ENCODE data around the gene LMNTD1. TPM values are rescaled to one million over a fixed set of nuclear protein-coding genes. Genes with fewer than 3 reads are reported as not detected.

LMNTD1 gene
- polyA plus RNA-seq, 1 donor from 2014 or later: not detected

DNA sequence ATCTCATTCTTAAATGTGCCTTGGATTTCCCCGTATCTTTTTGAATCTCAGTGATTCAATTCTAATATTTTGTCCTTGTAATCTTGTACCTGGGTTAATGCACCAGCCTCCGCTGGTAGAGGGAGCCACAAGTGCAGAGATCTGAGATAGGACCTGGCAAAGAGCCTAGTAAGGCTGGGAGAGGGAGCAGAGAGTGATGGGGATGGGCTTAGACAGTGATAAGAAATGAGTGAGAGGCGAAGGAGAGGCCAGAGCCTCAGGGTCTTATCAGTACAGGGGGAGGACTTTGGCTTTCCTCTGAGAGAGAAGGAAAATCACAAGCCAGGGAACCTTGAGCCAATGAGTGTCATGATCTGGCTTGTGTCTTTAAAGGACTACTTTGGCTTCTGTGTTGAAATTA is 30.5 kb upstream of the LMNTD1 start:
- H3K9ac ChIP-seq (ENCODE audit: low read length): no peak overlapping the region
- H3K9me2 ChIP-seq (ENCODE audit: insufficient read depth, low read length): no peaks in the 10 kb centered on the region
- H4K20me1 ChIP-seq (ENCODE audit: insufficient read depth): no peaks in the 10 kb centered on the region
- no peaks in the 10 kb centered on the region for H3K27me3 ChIP-seq (ENCODE audit: insufficient read depth, low read depth, low read length)
- no peak overlapping the region for H3K27ac ChIP-seq (ENCODE audit: low read length)
- H2AFZ ChIP-seq (ENCODE audit: low read depth, low read length): no peak overlapping the region
- H3F3A ChIP-seq (ENCODE audit: insufficient read depth, low read length, poor library complexity, severe bottlenecking): no peaks in the 10 kb centered on the region
- no peaks in the 10 kb centered on the region for H3K36me3 ChIP-seq (ENCODE audit: insufficient read depth, low read length)
- no peaks in the 10 kb centered on the region for H3K79me2 ChIP-seq (replicated peaks; ENCODE audit: insufficient read depth, low read length)
- H3K9me3 ChIP-seq (ENCODE audit: low read length): peaks cover 7% of the 10 kb centered on the region
- H3K4me3 ChIP-seq (ENCODE audit: low read length): no peak overlapping the region
- H3K4me2 ChIP-seq (ENCODE audit: low read length): no peak overlapping the region
- TF ChIP-seq EP300 (conservative IDR thresholded peaks at IDR 0.05; ENCODE audit: poor library complexity, severe bottlenecking): no peak
- TF ChIP-seq TAF1 (IDR thresholded peaks at IDR 0.05; ENCODE audit: low read depth): no peak
- no peak for TF ChIP-seq RAD21 (conservative IDR thresholded peaks at IDR 0.05)
- TF ChIP-seq MXI1 (conservative IDR thresholded peaks at IDR 0.05; ENCODE audit: poor library complexity, severe bottlenecking): no peak
- TF ChIP-seq EZH2 (IDR thresholded peaks at IDR 0.05; ENCODE audit: borderline replicate concordance, insufficient read depth, low read length, poor library complexity, severe bottlenecking): no peak
- TF ChIP-seq, protein P1, sequence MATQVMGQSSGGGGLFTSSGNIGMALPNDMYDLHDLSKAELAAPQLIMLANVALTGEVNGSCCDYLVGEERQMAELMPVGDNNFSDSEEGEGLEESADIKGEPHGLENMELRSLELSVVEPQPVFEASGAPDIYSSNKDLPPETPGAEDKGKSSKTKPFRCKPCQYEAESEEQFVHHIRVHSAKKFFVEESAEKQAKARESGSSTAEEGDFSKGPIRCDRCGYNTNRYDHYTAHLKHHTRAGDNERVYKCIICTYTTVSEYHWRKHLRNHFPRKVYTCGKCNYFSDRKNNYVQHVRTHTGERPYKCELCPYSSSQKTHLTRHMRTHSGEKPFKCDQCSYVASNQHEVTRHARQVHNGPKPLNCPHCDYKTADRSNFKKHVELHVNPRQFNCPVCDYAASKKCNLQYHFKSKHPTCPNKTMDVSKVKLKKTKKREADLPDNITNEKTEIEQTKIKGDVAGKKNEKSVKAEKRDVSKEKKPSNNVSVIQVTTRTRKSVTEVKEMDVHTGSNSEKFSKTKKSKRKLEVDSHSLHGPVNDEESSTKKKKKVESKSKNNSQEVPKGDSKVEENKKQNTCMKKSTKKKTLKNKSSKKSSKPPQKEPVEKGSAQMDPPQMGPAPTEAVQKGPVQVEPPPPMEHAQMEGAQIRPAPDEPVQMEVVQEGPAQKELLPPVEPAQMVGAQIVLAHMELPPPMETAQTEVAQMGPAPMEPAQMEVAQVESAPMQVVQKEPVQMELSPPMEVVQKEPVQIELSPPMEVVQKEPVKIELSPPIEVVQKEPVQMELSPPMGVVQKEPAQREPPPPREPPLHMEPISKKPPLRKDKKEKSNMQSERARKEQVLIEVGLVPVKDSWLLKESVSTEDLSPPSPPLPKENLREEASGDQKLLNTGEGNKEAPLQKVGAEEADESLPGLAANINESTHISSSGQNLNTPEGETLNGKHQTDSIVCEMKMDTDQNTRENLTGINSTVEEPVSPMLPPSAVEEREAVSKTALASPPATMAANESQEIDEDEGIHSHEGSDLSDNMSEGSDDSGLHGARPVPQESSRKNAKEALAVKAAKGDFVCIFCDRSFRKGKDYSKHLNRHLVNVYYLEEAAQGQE (IDR thresholded peaks at IDR 0.05; ENCODE audit: borderline replicate concordance): no peak
- TF ChIP-seq, protein P2, sequence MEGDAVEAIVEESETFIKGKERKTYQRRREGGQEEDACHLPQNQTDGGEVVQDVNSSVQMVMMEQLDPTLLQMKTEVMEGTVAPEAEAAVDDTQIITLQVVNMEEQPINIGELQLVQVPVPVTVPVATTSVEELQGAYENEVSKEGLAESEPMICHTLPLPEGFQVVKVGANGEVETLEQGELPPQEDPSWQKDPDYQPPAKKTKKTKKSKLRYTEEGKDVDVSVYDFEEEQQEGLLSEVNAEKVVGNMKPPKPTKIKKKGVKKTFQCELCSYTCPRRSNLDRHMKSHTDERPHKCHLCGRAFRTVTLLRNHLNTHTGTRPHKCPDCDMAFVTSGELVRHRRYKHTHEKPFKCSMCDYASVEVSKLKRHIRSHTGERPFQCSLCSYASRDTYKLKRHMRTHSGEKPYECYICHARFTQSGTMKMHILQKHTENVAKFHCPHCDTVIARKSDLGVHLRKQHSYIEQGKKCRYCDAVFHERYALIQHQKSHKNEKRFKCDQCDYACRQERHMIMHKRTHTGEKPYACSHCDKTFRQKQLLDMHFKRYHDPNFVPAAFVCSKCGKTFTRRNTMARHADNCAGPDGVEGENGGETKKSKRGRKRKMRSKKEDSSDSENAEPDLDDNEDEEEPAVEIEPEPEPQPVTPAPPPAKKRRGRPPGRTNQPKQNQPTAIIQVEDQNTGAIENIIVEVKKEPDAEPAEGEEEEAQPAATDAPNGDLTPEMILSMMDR (IDR thresholded peaks at IDR 0.05; ENCODE audit: poor library complexity, severe bottlenecking): no peak
- TF ChIP-seq SMC3 (conservative IDR thresholded peaks at IDR 0.05; ENCODE audit: poor library complexity): no peak
- no peak for TF ChIP-seq POLR2AphosphoS5 (IDR thresholded peaks at IDR 0.05)

DNA sequence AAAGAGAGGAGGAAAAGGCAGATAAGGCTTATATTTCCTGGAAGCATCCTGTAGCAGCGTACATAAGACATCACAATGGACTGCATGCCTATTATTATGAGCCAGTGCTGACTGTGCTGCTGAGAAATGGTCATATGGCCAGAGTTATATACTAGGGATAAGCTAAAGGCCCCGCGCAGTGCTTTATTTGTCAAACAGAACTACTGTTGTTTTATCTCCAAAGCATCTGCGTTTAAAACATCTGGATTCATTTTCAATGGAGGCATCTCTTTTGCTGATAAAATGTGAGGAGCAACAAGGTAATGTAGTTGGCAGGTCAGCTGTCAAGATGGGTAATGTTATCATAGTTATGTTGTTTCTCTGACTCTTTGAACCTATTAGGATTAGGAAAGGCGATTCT is 28.0 kb upstream of the LMNTD1 start:
- H3K4me2 ChIP-seq (ENCODE audit: low read length): no peak overlapping the region
- H3K4me3 ChIP-seq (ENCODE audit: low read length): no peak overlapping the region
- no peak for TF ChIP-seq RAD21 (conservative IDR thresholded peaks at IDR 0.05)
- no peak overlapping the region for H3K27ac ChIP-seq (ENCODE audit: low read length)
- H3K79me2 ChIP-seq (replicated peaks; ENCODE audit: insufficient read depth, low read length): no peaks in the 10 kb centered on the region
- no peaks in the 10 kb centered on the region for H3K27me3 ChIP-seq (ENCODE audit: insufficient read depth, low read depth, low read length)
- H2AFZ ChIP-seq (ENCODE audit: low read depth, low read length): no peak overlapping the region
- H3K9me3 ChIP-seq (ENCODE audit: low read length): no peaks in the 10 kb centered on the region
- H3F3A ChIP-seq (ENCODE audit: insufficient read depth, low read length, poor library complexity, severe bottlenecking): no peaks in the 10 kb centered on the region
- H3K9ac ChIP-seq (ENCODE audit: low read length): no peak overlapping the region
- no peaks in the 10 kb centered on the region for H4K20me1 ChIP-seq (ENCODE audit: insufficient read depth)
- H3K9me2 ChIP-seq (ENCODE audit: insufficient read depth, low read length): no peaks in the 10 kb centered on the region
- H3K36me3 ChIP-seq (ENCODE audit: insufficient read depth, low read length): no peaks in the 10 kb centered on the region

Measured in neural cell (in vitro differentiated cells).